HepG2 (cell line): ENCODE results near the gene CAVIN1. TPM values are rescaled to one million over a fixed set of nuclear protein-coding genes. Genes with fewer than 3 reads are reported as not detected.

Source experiments
- AKAP8 ChIP-seq: sonication (generic); formaldehyde crosslinking; IDR thresholded peaks from 2 replicates; pipeline ENCODE4 v1.5.1; 2020; ENCODE audit warnings: mild to moderate bottlenecking, missing genetic modification reagents
- CEBPG ChIP-seq: IDR thresholded peaks from 2 replicates; pipeline ENCODE4 v1.6.1; 2016
- GATA4 ChIP-seq: sonication (generic); IDR thresholded peaks from 2 replicates; pipeline ENCODE4 v1.6.1; 2016; ENCODE audit warnings: antibody characterized with exemption, low read depth, borderline replicate concordance
- HOXA7 ChIP-seq: sonication (generic); formaldehyde crosslinking; IDR thresholded peaks from 2 replicates; pipeline ENCODE4 v1.8.1; 2022; ENCODE audit warnings: mild to moderate bottlenecking, missing genetic modification reagents, moderate library complexity
- HOXD1 ChIP-seq: sonication (generic); formaldehyde crosslinking; IDR thresholded peaks from 2 replicates; pipeline ENCODE4 v1.5.0; 2020; ENCODE audit warnings: missing genetic modification reagents
- ONECUT2 ChIP-seq: sonication (generic); formaldehyde crosslinking; IDR thresholded peaks from 2 replicates; pipeline ENCODE4 v1.4.0; 2020; ENCODE audit warnings: missing genetic modification reagents
- SRSF1 ChIP-seq: fragments of 200-400 bp; formaldehyde crosslinking; optimal IDR thresholded peaks from 2 replicates; pipeline ENCODE3; 2017; ENCODE audit warnings: mild to moderate bottlenecking, low read depth, low read length, moderate library complexity
- ZEB1 ChIP-seq: IDR thresholded peaks from 2 replicates; pipeline ENCODE4 v1.6.1; 2012; ENCODE audit warnings: mild to moderate bottlenecking, low read depth, inconsistent platforms; ENCODE audit not compliant: insufficient replicate concordance
- ZNF225 ChIP-seq: sonication (generic); formaldehyde crosslinking; IDR thresholded peaks from 2 replicates; pipeline ENCODE4 v1.4.0; 2020; ENCODE audit warnings: mild to moderate bottlenecking, missing genetic modification reagents
- ZNF3 ChIP-seq: IDR thresholded peaks from 2 replicates; pipeline ENCODE4 v1.7.0; 2017; ENCODE audit warnings: inconsistent platforms
- ZNF556 ChIP-seq: sonication (generic); formaldehyde crosslinking; IDR thresholded peaks from 2 replicates; pipeline ENCODE4 v1.4.0; 2020; ENCODE audit warnings: mild to moderate bottlenecking, missing genetic modification reagents, borderline replicate concordance
- ZNF674 ChIP-seq: sonication (generic); formaldehyde crosslinking; IDR thresholded peaks from 2 replicates; pipeline ENCODE4 v1.5.0; 2020; ENCODE audit warnings: low read depth, mild to moderate bottlenecking, missing genetic modification reagents
- ZSCAN29 ChIP-seq: sonication (generic); formaldehyde crosslinking; conservative IDR thresholded peaks from 2 replicates; pipeline ENCODE4 v1.4.0; 2020; ENCODE audit warnings: mild to moderate bottlenecking, missing genetic modification reagents
- polyA plus RNA-seq, 8 experiments: library from polyadenylated mRNA; depleted of rRNA in 3 of 8; stranded (reverse) in 7 of 8; unstranded in 1 of 8; fragments of >200 nt; fragmentation: Illumina TruSeq in 4 of 8; extraction: Trizol in 4 of 8; gene quantifications; 2 replicates each; pipeline versions ENCODE4 v1.2.1 to v1.2.3, GENCODE V29; 2011 to 2016; ENCODE audit warnings: low read depth in 4 of 8, missing spikeins in 1 of 8, mixed read lengths in 1 of 8; ENCODE audit not compliant: insufficient read depth in 1 of 8
- total RNA-seq, 5 experiments: library from RNA; depleted of rRNA; stranded (reverse); fragments of >200 nt; fragmentation: Illumina TruSeq; extraction: Trizol; gene quantifications; 2 replicates each; pipeline ENCODE4 v1.2.3, GENCODE V29; 2016; ENCODE audit warnings: low read depth in 1 of 5
- TF ChIP-seq, protein P1 (sequence below): IDR thresholded peaks from 2 replicates; pipeline ENCODE4 v1.4.0; 2020; ENCODE audit warnings: mild to moderate bottlenecking, missing genetic modification reagents
- TF ChIP-seq, protein P2 (sequence below): sonication (generic); formaldehyde crosslinking; IDR thresholded peaks from 2 replicates; pipeline ENCODE4 v1.8.0; 2023; ENCODE audit warnings: mild to moderate bottlenecking, missing genetic modification reagents
- TF ChIP-seq, protein P3 (sequence below): sonication (generic); formaldehyde crosslinking; IDR thresholded peaks from 2 replicates; pipeline ENCODE4 v1.5.1; 2020; ENCODE audit warnings: mild to moderate bottlenecking, moderate library complexity, missing genetic modification reagents
- TF ChIP-seq, protein P4 (sequence below), 2 experiments: sonication (generic) in 1 of 2; formaldehyde crosslinking in 1 of 2; IDR thresholded peaks; 2 replicates each; pipeline versions ENCODE4 v1.4.0 to v1.6.1; 2018 to 2020; ENCODE audit warnings: missing genetic modification reagents in 2 of 2, borderline replicate concordance in 1 of 2, low read depth in 1 of 2, mild to moderate bottlenecking in 1 of 2, missing biosample characterization in 1 of 2
- TF ChIP-seq, protein P5 (sequence below): IDR thresholded peaks from 2 replicates; pipeline ENCODE4 v1.6.1; 2016; ENCODE audit warnings: control low read depth
- TF ChIP-seq, protein P6 (sequence below): IDR thresholded peaks from 2 replicates; pipeline ENCODE4 v1.6.1; 2012; ENCODE audit warnings: inconsistent platforms
- TF ChIP-seq, protein P7 (sequence below): sonication (generic); formaldehyde crosslinking; IDR thresholded peaks from 2 replicates; pipeline ENCODE4 v1.5.1; 2020; ENCODE audit warnings: missing genetic modification reagents, mild to moderate bottlenecking, borderline replicate concordance

Gene CAVIN1
- total and polyA plus RNA-seq, 2 of the 13 experiments (the other 11 are each of a cell fraction or from before 2014, with no cell fraction given) = 15.9 to 25.5 TPM

DNA sequence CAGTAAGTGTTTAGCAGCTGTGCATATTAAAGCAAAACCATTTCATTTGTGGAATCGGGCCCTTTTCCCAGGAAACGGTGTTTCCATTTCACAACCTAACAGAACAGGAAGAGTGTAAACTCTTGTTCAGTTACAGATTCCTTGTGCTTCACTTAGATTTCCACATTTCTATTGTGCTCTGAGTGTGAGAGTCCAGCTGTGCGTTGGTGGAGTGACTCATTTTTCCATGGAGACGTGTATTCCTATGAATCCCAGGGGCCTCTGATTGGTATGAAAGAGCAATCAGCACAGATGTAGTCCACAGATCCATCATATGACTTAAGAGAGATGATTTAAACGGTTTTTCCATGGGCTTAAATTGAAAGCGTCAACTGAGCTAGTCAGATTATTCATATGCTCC is 13.3 kb upstream of the CAVIN1 start (continued):
- TF ChIP-seq CEBPG (CRISPR knock-in tag) (0 out of 2 replicates have a peak, but pooled peaks have one; percentile 2), ZNF556 (no peak), SRSF1 (no peak), AKAP8 (CRISPR knock-in tag) (no peak), HOXA7 (no peak), ZNF674 (CRISPR knock-in tag) (no peak), GATA4 (no peak), ONECUT2 (no peak), HOXD1 (CRISPR knock-in tag) (no peak), ZNF3 (peak; percentile 83; the same call in 1 of the 2 replicates), ZSCAN29 (CRISPR knock-in tag) (no peak), ZEB1 (no peak), ZNF225 (no peak)
- TF ChIP-seq, protein P1, sequence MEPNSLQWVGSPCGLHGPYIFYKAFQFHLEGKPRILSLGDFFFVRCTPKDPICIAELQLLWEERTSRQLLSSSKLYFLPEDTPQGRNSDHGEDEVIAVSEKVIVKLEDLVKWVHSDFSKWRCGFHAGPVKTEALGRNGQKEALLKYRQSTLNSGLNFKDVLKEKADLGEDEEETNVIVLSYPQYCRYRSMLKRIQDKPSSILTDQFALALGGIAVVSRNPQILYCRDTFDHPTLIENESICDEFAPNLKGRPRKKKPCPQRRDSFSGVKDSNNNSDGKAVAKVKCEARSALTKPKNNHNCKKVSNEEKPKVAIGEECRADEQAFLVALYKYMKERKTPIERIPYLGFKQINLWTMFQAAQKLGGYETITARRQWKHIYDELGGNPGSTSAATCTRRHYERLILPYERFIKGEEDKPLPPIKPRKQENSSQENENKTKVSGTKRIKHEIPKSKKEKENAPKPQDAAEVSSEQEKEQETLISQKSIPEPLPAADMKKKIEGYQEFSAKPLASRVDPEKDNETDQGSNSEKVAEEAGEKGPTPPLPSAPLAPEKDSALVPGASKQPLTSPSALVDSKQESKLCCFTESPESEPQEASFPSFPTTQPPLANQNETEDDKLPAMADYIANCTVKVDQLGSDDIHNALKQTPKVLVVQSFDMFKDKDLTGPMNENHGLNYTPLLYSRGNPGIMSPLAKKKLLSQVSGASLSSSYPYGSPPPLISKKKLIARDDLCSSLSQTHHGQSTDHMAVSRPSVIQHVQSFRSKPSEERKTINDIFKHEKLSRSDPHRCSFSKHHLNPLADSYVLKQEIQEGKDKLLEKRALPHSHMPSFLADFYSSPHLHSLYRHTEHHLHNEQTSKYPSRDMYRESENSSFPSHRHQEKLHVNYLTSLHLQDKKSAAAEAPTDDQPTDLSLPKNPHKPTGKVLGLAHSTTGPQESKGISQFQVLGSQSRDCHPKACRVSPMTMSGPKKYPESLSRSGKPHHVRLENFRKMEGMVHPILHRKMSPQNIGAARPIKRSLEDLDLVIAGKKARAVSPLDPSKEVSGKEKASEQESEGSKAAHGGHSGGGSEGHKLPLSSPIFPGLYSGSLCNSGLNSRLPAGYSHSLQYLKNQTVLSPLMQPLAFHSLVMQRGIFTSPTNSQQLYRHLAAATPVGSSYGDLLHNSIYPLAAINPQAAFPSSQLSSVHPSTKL (CRISPR knock-in tag) = peak; percentile 51; the same call in 1 of the 2 replicates
- TF ChIP-seq, protein P2, sequence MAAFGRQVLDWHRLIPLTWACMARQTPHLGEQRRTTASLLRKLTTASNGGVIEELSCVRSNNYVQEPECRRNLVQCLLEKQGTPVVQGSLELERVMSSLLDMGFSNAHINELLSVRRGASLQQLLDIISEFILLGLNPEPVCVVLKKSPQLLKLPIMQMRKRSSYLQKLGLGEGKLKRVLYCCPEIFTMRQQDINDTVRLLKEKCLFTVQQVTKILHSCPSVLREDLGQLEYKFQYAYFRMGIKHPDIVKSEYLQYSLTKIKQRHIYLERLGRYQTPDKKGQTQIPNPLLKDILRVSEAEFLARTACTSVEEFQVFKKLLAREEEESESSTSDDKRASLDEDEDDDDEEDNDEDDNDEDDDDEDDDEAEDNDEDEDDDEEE (CRISPR knock-in tag) = no peak
- TF ChIP-seq, protein P3, sequence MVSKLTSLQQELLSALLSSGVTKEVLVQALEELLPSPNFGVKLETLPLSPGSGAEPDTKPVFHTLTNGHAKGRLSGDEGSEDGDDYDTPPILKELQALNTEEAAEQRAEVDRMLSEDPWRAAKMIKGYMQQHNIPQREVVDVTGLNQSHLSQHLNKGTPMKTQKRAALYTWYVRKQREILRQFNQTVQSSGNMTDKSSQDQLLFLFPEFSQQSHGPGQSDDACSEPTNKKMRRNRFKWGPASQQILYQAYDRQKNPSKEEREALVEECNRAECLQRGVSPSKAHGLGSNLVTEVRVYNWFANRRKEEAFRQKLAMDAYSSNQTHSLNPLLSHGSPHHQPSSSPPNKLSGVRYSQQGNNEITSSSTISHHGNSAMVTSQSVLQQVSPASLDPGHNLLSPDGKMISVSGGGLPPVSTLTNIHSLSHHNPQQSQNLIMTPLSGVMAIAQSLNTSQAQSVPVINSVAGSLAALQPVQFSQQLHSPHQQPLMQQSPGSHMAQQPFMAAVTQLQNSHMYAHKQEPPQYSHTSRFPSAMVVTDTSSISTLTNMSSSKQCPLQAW (CRISPR knock-in tag) = no peak
- TF ChIP-seq, protein P4, sequence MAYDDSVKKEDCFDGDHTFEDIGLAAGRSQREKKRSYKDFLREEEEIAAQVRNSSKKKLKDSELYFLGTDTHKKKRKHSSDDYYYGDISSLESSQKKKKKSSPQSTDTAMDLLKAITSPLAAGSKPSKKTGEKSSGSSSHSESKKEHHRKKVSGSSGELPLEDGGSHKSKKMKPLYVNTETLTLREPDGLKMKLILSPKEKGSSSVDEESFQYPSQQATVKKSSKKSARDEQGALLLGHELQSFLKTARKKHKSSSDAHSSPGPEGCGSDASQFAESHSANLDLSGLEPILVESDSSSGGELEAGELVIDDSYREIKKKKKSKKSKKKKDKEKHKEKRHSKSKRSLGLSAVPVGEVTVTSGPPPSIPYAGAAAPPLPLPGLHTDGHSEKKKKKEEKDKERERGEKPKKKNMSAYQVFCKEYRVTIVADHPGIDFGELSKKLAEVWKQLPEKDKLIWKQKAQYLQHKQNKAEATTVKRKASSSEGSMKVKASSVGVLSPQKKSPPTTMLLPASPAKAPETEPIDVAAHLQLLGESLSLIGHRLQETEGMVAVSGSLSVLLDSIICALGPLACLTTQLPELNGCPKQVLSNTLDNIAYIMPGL (CRISPR knock-in tag; IDR thresholded peaks at IDR 0.05; ENCODE audit: borderline replicate concordance in 1 of 2, low read depth in 1 of 2) = no peak
- TF ChIP-seq, protein P5, sequence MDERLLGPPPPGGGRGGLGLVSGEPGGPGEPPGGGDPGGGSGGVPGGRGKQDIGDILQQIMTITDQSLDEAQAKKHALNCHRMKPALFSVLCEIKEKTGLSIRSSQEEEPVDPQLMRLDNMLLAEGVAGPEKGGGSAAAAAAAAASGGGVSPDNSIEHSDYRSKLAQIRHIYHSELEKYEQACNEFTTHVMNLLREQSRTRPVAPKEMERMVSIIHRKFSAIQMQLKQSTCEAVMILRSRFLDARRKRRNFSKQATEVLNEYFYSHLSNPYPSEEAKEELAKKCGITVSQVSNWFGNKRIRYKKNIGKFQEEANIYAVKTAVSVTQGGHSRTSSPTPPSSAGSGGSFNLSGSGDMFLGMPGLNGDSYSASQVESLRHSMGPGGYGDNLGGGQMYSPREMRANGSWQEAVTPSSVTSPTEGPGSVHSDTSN (CRISPR knock-in tag) = 0 out of 2 replicates have a peak, but pooled peaks have one; percentile 19
- TF ChIP-seq, protein P6, sequence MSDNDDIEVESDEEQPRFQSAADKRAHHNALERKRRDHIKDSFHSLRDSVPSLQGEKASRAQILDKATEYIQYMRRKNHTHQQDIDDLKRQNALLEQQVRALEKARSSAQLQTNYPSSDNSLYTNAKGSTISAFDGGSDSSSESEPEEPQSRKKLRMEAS = no peak
- TF ChIP-seq, protein P7, sequence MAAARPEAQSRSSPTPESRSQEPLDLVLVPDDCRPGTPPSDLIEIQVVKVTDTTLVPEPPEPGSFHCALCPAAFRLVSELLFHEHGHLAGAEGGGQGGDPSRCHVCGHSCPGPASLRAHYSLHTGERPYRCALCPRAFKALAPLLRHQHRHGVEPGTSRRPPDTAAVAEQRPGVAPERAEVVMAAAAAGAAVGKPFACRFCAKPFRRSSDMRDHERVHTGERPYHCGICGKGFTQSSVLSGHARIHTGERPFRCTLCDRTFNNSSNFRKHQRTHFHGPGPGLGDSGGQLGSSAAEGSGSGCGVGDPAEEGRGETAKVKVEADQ (CRISPR knock-in tag) = no peak
